Upper lobe of left lung (tissue), 4 donors: ENCODE measurements around the gene DMRTC2.

ENCODE experiments used
- CTCF ChIP-seq, 6 experiments: fragments of 450-650 bp in 4 of 6; fragments of 200-600 bp in 2 of 6; sonication (generic) in 2 of 6; IDR thresholded peaks; one replicate each; pipeline ENCODE4 v1.5.1; 2016 to 2019; ENCODE audit warnings: antibody characterized with exemption in 6 of 6
- EP300 ChIP-seq, 4 donors: sonication (generic); formaldehyde crosslinking; IDR thresholded peaks; one replicate each; pipeline ENCODE4 v1.5.1; 2017; ENCODE audit warnings: antibody characterized with exemption in 4 of 4, control low read depth in 2 of 4

- TF ChIP-seq CTCF (IDR thresholded peaks at IDR 0.05) (no peak), EP300 (IDR thresholded peaks at IDR 0.05) (no peak)
These were observed 49.5 kb downstream of the DMRTC2 start for GRCh38 chr19:41894350-41894749.
